ENCODE measurements around the gene C9orf57.
"Not testable (repeated sequence)": the region's sequence is repeated elsewhere in the genome, so short reads cannot be mapped to it uniquely, and the experiment has no call there.

C9orf57 gene

GRCh38 chr9:72022841-72023240 is 37.6 kb downstream of the C9orf57 start:
- DNase-seq, result no peak

GRCh38 chr9:72013292-72013760 is 47.1 kb downstream of the C9orf57 start:
- no peak for DNase-seq

GRCh38 chr9:72012646-72013045 is 47.8 kb downstream of the C9orf57 start:
- no peak for DNase-seq

- DNase-seq, result not testable (repeated sequence)
These were observed 52.7 kb downstream of the C9orf57 start for GRCh38 chr9:72007726-72008125.

- DNase-seq, result no peak
These were observed 53.9 kb downstream of the C9orf57 start for GRCh38 chr9:72006501-72006900.

GRCh38 chr9:72005451-72005850 is 55.0 kb downstream of the C9orf57 start:
- DNase-seq, result no peak

Data from activated naive CD4-positive, alpha-beta T cell treated with anti-CD3 and anti-CD28 coated beads, Interleukin-2, amount 50 U/mL, for 16 hours (primary cell).